ENCODE results near the gene CDKN2AIP. TPM values are rescaled to one million over a fixed set of nuclear protein-coding genes. Genes with fewer than 3 reads are reported as not detected.

CDKN2AIP gene, protein sequence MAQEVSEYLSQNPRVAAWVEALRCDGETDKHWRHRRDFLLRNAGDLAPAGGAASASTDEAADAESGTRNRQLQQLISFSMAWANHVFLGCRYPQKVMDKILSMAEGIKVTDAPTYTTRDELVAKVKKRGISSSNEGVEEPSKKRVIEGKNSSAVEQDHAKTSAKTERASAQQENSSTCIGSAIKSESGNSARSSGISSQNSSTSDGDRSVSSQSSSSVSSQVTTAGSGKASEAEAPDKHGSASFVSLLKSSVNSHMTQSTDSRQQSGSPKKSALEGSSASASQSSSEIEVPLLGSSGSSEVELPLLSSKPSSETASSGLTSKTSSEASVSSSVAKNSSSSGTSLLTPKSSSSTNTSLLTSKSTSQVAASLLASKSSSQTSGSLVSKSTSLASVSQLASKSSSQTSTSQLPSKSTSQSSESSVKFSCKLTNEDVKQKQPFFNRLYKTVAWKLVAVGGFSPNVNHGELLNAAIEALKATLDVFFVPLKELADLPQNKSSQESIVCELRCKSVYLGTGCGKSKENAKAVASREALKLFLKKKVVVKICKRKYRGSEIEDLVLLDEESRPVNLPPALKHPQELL
- 10 to 100 TPM; 14.2 to 15.1 TPM for total RNA-seq
- 1 to 10 TPM; 7.2 to 7.7 TPM for polyA plus RNA-seq

DNA sequence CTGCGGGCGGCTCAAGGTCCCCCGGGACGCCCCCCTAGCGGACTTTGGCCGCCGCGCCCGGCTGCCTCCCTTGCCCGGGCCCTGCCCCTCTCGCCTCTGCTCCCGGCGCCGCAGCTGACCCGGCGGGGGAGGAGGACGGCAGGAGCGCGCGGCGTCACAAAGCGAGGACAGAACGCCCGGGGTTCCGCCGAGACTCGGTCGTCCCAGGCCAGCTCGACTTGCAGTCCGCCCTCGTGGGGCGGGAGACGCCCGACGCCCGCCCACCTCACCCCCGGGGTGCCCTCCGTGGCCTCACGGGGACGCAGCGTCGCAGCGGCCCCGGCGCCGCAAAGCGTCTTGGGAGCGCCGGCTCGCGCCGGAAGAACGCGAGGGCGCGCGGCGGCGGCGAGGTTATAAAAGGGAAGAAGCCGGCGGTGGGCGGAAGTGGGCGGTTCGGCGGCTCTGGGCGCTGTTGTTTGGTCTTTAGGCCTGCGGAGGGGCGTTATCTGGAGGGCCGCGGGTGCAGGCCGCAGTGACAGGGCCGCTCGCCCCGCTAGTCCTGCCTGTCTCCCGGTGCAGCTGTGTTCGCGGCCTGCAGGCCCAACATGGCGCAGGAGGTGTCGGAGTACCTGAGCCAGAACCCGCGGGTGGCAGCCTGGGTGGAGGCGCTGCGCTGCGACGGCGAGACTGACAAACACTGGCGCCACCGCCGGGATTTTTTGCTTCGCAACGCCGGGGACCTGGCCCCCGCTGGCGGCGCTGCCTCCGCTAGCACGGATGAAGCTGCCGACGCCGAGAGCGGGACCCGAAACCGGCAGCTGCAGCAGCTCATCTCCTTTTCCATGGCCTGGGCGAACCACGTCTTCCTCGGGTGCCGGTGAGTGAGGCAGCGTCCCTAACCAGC lies at the start of gene CDKN2AIP:
TSS of gene CDKN2AIP (plus strand) at position 423 of the 883 bp plus-strand sequence. CDS start at position 585, 162 bp downstream.
- Histone ChIP-seq H3K9ac (ENCODE audit: low read depth in 1 of 2, low read length in 2 of 2) (peak within 1 kb of the TSS; percentile 81 to 92), H3K4me1 (ENCODE audit: control insufficient read depth in 4 of 4, insufficient read depth in 4 of 4, low read length in 3 of 4) (peaks cover 7 to 39% (median 22%) of the 10 kb centered on the region in 4 donors), H3K36me3 (ENCODE audit: control insufficient read depth in 4 of 4, insufficient read depth in 3 of 4, low read depth in 1 of 4, low read length in 3 of 4) (peaks cover 2 to 28% (median 17%) of the 10 kb centered on the region in 4 donors), H3K27ac (ENCODE audit: low read depth in 1 of 2, low read length in 2 of 2) (peak within 1 kb of the TSS; percentile 94 to 98), H3K9me3 (ENCODE audit: control insufficient read depth in 4 of 4, low read length in 3 of 4) (no peaks in the 10 kb centered on the region), H3K27me3 (ENCODE audit: control insufficient read depth in 4 of 4, insufficient read depth in 4 of 4, low read length in 3 of 4) (no peaks in the 10 kb centered on the region), H3K4me3 (ENCODE audit: low read depth in 1 of 3, low read length in 3 of 3) (peak within 1 kb of the TSS; percentile 92 to 96 (median 95))
- WGBS = under 1% methylated on average over 109 of the region's 109 CpGs
- peak; percentile 96 for DNase-seq (ENCODE audit: low spot score)
- TF ChIP-seq RAD21 (IDR thresholded peaks at IDR 0.05) (peak in 1 of 2 donors; percentile 34), HNF4A (conservative IDR thresholded peaks at IDR 0.05) (peak; percentile 61 to 62), FOXA2 (IDR thresholded peaks at IDR 0.05) (no peak), YY1 (IDR thresholded peaks at IDR 0.05) (no peak), GABPA (IDR thresholded peaks at IDR 0.05 in 1 of 2, conservative IDR thresholded peaks at IDR 0.05 in 1 of 2) (peak; percentile 55 to 85), EGR1 (IDR thresholded peaks at IDR 0.05; ENCODE audit: low read depth in 2 of 2) (peak; percentile 13 to 70), TAF1 (conservative IDR thresholded peaks at IDR 0.05) (peak; percentile 72), RXRA (IDR thresholded peaks at IDR 0.05) (peak; percentile 2 to 5), FOXA1 (IDR thresholded peaks at IDR 0.05) (no peak), SP1 (IDR thresholded peaks at IDR 0.05) (peak; percentile 38), HNF4G (IDR thresholded peaks at IDR 0.05) (peak; percentile 58), NR2F2 (IDR thresholded peaks at IDR 0.05) (no peak)
- TF ChIP-seq, protein P1, sequence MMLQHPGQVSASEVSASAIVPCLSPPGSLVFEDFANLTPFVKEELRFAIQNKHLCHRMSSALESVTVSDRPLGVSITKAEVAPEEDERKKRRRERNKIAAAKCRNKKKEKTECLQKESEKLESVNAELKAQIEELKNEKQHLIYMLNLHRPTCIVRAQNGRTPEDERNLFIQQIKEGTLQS (IDR thresholded peaks at IDR 0.05) = no peak
- TF ChIP-seq, protein P2, sequence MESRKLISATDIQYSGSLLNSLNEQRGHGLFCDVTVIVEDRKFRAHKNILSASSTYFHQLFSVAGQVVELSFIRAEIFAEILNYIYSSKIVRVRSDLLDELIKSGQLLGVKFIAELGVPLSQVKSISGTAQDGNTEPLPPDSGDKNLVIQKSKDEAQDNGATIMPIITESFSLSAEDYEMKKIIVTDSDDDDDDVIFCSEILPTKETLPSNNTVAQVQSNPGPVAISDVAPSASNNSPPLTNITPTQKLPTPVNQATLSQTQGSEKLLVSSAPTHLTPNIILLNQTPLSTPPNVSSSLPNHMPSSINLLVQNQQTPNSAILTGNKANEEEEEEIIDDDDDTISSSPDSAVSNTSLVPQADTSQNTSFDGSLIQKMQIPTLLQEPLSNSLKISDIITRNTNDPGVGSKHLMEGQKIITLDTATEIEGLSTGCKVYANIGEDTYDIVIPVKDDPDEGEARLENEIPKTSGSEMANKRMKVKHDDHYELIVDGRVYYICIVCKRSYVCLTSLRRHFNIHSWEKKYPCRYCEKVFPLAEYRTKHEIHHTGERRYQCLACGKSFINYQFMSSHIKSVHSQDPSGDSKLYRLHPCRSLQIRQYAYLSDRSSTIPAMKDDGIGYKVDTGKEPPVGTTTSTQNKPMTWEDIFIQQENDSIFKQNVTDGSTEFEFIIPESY (IDR thresholded peaks at IDR 0.05) = no peak
- TF ChIP-seq, protein P3, sequence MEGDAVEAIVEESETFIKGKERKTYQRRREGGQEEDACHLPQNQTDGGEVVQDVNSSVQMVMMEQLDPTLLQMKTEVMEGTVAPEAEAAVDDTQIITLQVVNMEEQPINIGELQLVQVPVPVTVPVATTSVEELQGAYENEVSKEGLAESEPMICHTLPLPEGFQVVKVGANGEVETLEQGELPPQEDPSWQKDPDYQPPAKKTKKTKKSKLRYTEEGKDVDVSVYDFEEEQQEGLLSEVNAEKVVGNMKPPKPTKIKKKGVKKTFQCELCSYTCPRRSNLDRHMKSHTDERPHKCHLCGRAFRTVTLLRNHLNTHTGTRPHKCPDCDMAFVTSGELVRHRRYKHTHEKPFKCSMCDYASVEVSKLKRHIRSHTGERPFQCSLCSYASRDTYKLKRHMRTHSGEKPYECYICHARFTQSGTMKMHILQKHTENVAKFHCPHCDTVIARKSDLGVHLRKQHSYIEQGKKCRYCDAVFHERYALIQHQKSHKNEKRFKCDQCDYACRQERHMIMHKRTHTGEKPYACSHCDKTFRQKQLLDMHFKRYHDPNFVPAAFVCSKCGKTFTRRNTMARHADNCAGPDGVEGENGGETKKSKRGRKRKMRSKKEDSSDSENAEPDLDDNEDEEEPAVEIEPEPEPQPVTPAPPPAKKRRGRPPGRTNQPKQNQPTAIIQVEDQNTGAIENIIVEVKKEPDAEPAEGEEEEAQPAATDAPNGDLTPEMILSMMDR (IDR thresholded peaks at IDR 0.05; ENCODE audit: low read depth, low read length, missing input control) = peak; percentile 2
- TF ChIP-seq, protein P4, sequence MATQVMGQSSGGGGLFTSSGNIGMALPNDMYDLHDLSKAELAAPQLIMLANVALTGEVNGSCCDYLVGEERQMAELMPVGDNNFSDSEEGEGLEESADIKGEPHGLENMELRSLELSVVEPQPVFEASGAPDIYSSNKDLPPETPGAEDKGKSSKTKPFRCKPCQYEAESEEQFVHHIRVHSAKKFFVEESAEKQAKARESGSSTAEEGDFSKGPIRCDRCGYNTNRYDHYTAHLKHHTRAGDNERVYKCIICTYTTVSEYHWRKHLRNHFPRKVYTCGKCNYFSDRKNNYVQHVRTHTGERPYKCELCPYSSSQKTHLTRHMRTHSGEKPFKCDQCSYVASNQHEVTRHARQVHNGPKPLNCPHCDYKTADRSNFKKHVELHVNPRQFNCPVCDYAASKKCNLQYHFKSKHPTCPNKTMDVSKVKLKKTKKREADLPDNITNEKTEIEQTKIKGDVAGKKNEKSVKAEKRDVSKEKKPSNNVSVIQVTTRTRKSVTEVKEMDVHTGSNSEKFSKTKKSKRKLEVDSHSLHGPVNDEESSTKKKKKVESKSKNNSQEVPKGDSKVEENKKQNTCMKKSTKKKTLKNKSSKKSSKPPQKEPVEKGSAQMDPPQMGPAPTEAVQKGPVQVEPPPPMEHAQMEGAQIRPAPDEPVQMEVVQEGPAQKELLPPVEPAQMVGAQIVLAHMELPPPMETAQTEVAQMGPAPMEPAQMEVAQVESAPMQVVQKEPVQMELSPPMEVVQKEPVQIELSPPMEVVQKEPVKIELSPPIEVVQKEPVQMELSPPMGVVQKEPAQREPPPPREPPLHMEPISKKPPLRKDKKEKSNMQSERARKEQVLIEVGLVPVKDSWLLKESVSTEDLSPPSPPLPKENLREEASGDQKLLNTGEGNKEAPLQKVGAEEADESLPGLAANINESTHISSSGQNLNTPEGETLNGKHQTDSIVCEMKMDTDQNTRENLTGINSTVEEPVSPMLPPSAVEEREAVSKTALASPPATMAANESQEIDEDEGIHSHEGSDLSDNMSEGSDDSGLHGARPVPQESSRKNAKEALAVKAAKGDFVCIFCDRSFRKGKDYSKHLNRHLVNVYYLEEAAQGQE (IDR thresholded peaks at IDR 0.05) = peak; percentile 62
